IPS-18c (cell line): ENCODE data around the gene GLI2.

ENCODE experiments used
- H3K4me3 ChIP-seq: 2 replicates; pipeline ENCODE4 v1.7.0; 2013; ENCODE audit warnings: low read depth, mild to moderate bottlenecking, low read length, moderate library complexity; ENCODE audit not compliant: insufficient read depth
- H3K9me3 ChIP-seq: one replicate; pipeline ENCODE4 v1.6.1; 2013; ENCODE audit warnings: mild to moderate bottlenecking, low read length, moderate library complexity; ENCODE audit not compliant: control insufficient read depth, insufficient read depth

Gene GLI2

DNA sequence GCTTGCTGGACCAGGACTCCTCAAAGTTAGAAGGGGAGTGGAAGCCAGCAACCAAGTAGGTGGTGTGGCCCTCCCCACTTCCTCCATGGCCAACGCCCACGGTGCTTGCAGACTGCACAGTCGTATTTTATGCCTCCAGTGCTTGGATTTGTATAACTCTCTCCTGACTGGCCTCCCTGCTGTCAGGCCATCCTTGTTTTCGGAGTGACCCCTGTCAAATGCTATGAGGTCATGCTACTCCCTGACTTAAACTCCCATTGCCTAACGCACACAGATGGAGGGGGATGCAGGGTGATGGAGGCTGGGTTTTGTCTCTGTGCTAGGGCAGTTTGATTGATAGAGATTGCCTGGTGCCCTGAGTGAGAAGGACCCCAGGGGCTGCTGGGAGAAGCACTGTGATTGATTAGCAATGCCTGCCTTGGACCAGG, 36.1 kb downstream of the GLI2 start:
- no peaks in the 10 kb centered on the region for H3K9me3 ChIP-seq

DNA sequence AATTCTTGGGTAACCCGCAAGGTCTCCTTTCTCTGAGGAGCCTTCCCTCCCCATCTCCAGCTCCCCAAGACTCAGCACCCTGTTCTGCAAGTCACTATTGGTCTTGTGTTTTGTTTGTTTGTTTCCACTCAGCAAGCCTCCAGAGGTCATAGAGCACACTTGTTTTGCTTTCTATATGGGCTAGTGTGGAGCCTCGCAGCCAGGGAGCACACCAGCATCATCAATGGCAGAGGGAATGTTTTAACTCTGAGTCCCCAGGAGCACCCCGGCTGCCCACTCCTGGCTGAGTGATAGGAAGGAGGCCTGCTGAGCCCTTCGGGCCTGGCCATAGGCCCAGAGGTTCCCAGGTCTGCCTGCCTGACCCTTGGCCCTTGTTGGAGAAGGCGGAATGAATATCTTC, 36.6 kb downstream of the GLI2 start:
- Histone ChIP-seq H3K4me3 (no peak overlapping the region), H3K9me3 (no peaks in the 10 kb centered on the region)

More for the DNA sequence above, 36.1 kb downstream of the GLI2 start:
- H3K4me3 ChIP-seq: no peak overlapping the region

DNA sequence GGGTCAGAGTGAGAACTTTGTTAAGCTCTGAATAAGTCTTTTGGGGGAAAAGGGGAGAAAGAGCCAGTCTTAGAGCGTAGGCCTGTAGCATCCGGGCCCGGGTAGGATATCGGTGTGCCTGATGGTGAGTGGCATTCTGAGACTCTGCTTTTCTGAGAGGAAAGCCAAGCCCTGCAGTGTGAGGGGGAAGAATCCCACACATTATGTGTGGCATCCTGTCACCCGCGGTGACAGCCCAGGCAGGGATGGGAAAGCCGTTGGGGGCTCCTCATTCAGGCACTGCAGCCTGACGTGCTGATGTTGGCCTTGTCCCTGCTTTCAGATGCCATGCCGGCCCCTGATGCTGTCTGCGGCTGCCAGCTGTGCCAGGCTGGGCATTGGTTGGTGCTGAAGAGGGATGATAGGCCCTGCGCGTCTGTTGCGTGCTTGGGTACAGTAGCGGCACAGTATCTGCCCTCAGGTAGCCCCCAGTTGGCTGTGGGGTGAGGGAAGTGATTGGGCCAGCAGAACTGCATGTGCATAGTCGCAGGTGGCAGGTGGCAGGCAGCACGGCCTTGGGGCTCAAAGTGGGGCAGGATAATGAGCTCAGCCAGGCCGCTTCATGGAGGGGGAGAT, 37.6 kb downstream of the GLI2 start:
- no peaks in the 10 kb centered on the region for H3K9me3 ChIP-seq
- H3K4me3 ChIP-seq: no peak overlapping the region

DNA sequence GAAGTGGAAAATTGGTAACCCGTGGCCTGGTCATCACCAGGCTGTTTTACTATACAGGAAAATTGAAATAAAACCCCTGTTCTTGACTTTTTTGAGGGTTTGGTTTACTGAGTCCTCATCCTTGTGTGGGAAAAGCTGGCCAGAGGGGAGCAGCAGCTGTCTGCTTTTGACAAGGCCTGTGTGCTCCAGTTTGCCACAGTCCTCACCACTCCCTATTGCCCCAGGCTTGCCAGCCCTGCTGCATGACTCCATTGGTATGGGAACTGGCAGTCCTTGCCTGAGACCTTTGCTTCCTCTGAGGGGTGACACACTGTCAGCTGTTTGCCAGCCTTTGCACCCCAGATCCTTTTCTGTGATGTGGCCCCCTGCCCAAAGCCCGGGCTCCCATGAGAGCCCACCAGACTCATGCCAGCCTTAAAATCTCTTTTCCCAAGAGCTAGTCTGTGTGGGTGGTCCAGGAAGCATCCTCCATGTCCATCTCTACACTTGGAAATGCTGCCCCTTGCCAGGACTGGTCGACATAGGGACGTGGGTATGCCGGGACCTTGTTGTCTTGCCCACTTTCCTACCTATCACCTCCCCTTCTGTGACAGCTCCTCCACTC, 39.0 kb downstream of the GLI2 start:
- Histone ChIP-seq H3K4me3 (no peak overlapping the region), H3K9me3 (no peaks in the 10 kb centered on the region)

DNA sequence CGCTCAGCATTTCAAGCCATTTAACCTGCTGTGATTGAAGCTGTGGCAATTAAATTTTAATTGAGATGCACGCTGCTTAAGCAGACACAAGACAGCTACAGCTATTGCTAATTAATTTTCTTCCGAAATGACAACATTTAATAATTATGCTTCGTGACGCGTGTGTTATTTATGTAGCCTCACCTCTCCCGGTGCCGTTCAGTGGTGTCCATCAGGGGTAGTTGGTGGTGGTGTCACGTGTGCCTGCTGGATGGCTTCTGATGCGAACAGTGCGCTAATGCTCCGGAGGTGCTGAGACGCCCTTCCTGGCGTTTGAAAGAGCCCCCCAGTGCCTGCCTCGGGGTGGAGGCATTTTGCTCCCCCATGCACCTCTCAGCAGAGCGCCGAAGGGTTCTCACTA, 39.5 kb downstream of the GLI2 start:
- no peak overlapping the region for H3K4me3 ChIP-seq
- H3K9me3 ChIP-seq: no peaks in the 10 kb centered on the region

DNA sequence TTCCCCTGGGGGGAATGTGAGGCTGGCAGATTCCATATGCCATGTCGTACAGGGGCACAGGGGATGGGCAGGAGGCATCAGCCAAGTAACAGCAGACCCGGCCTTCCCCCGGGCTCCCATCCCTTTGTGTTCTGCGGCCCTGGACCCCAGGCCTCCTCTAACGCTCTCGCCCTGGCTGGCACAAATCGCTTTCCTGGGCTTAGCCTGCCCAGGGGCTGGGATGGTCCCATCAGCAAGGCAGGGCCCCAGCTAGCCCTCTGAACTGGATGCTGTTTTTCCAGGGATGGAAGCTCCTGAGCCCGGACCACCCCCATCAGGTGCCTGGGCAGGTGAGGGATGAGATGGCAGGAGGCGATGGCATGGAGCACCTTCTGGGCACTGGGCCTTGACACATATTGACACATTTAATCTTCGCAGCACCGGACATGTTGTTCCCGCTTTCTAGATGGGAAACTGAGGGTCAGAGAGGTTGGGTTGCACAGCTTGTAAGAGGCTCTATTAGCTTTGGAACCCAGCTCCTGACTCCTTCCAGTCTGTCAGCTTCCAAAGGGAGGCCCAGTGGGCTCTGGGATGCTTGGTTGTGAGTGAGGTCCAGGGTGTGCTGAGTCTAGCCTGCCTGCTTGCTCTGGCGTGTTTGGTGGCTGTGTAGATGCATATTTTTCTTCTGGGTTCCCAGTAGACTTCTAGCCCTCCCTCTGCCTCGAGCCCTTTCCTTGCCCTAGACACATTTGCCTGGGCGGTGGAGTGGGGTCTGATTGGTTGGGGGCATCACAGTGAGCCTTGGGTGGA, 40.3 kb downstream of the GLI2 start:
- H3K9me3 ChIP-seq: no peaks in the 10 kb centered on the region

DNA sequence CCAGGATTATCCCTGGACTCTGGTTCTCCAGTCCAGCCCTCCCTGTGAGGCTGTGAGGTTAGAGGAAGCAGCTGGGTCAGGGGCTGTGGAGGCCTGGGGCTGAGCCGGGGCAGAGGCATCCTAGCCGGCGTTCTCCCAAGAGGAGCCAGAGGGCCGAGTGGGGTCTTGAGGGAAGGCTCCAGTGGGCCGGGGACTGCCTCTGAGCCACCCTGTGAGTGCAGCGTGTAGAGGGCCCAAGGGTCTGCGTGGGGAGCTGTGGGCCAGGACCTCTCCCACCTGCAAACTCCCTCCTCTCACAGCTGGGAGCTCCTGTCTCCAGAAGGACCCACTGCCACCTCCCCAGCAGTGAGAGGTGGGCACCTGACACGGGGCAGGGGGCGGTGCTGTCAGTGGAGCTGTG, 41.0 kb downstream of the GLI2 start:
- H3K9me3 ChIP-seq: no peaks in the 10 kb centered on the region
- H3K4me3 ChIP-seq: no peak overlapping the region

More for the DNA sequence above, 40.3 kb downstream of the GLI2 start:
- no peak overlapping the region for H3K4me3 ChIP-seq

DNA sequence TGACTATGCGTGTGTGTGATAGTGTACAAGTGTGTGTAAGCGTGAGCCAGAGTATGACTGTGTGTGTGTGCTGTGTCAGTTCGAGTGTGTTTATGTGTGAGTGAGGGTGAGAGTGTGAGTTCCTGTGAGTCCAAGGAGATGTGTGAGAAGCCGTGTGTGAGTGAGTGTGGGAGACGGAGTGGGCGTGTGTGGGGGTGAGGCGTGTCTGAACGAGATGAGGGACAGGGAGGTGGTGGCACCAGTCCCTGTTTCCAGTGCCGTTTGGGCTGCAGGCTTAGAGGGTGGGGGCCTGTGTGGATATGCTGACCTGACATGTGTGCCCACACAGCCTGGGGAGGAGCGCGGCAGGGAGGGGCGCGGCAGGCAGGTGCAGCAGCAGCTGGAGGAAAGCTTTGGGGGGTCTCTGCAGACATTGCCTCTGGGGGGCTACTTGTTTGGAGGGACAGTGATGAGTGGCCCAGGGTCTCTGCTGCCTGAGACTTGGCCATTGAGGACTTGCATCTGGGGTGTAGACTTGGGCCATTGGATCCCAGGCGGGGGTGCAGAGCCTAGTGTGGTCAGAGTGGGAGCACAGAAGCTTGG, 41.6 kb downstream of the GLI2 start:
- H3K4me3 ChIP-seq: no peak overlapping the region
- no peaks in the 10 kb centered on the region for H3K9me3 ChIP-seq

DNA sequence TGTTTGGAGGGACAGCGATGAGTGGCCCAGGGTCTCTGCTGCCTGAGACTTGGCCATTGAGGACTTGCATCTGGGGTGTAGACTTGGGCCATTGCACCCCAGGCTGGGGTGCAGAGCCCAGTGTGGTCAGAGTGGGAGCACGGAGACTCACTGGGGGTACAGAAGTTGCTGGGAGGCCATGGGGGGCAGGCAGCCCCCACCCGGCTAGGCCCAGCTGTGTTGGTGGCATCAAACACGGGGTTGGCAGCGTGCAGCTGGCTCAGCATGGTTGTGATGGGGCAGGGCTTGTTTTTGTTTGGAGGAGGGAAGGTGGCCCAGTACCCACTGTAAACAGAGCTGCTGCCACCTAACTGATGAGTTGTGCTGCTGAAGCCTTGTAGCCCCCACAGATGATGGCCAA, 42.1 kb downstream of the GLI2 start:
- no peak overlapping the region for H3K4me3 ChIP-seq
- H3K9me3 ChIP-seq: no peaks in the 10 kb centered on the region

DNA sequence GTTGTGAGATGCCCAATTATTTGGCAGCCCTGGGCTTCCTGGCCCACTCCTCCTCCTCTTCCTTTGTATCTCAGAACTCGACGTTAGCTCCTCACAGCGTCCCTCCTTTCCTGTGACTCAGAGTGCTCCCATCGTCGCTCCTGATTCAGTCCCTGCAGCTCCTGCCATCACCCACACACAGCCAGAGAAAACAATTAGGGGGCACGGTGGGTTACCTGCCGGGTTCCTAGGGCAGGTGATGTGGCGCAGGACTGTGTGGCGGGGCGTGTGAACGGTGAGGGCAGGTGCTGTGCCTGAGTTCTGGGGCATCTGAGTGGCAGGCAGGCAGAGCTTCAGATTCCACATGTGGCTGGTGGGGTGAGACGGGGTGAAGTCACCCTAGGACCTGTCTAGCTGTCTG, 42.6 kb downstream of the GLI2 start:
- H3K9me3 ChIP-seq: no peaks in the 10 kb centered on the region
- H3K4me3 ChIP-seq: no peak overlapping the region

DNA sequence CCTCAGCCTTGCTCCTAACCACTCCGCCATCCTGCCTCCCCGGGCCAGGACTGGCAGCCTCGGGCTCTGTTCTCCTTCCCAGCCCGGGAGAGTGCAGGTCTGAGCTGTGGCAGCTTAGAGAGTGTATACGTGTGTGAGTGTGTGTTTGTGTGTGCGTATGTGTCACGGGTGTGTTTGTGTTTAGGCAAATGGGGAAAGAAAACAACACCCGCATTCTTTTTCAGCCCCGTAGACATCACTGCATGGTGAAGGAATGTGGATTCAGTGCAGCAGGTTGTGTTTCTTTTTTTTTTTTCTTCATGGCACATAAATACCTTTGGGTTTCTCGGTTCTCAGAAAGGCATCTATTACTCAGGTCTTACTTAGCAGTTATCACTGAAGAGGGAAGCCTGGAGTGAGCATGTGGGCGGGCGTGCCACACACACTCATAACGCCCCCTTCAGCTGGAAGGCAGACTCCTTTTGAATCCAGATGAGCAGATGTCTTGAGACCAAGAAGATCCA, 44.2 kb downstream of the GLI2 start:
- H3K4me3 ChIP-seq: no peak overlapping the region

DNA sequence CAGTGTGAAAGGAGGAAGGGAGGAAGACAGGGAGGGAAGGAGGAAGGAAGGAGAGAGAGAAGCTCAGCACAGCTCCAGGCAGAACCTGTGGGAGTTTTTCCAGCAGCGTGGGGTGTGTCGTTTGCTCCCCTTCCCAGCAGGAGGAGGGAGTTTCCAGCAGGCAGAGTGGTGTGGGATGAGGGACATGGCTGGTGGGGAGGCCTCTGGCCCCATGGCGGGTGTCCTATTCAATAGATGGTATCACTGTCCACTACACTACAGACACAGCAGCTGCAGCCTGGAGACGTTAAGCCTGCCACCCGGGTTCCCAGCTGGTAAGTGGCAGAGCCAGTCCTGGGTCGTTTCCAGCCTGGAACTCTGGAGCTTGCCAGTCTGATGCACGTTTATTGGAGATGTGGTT, 44.7 kb downstream of the GLI2 start:
- Histone ChIP-seq H3K4me3 (no peak overlapping the region), H3K9me3 (no peaks in the 10 kb centered on the region)

More for the DNA sequence above, 44.2 kb downstream of the GLI2 start:
- no peaks in the 10 kb centered on the region for H3K9me3 ChIP-seq

DNA sequence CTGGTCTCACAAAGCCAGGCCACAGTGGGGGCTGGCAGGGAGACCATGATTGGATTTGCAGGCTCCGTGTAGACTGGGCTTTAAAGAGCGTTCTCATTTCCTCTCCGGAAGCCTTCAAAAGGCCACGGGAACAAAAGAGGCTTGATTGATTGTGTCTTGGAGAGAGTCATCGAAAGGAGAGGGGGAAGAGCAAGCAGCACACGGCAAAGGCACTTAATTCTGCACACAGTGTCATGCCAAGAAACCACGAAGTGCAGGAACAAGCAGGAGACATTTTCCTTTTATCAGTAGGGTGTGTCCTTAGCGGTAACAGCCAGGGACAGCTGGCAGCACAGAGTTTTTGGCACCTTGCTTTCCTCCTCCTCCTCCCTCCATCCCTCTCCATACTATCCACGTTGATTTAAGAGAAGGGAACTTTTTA, 47.7 kb downstream of the GLI2 start:
- H3K9me3 ChIP-seq: no peaks in the 10 kb centered on the region
- H3K4me3 ChIP-seq: no peak overlapping the region; the same call in 1 of the 2 replicates

DNA sequence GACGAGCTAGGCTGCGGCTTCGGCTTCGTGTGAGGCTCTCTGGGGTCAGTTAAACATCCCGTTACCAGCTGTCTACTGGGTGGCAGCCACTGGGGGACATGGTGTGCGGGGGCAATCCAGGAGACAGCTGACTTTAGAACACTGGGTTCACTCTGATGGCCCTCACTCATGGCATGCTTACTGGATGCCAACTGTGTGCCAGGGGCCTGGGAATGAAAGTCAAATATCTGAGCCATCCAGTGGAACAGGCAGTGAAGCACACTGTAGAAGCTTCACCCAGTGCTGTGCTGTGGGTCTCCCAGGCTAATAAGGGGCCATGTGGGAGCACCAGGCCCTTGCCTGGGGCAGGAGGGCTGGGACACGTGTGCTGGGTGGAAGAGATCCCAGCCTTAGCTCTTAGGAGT, 48.3 kb downstream of the GLI2 start:
- Histone ChIP-seq H3K4me3 (no peak overlapping the region), H3K9me3 (no peaks in the 10 kb centered on the region)
